GM12891 (cell line): Measurements from ENCODE around the gene FOXG1.

Experiments used
- PAX5 ChIP-seq: IDR thresholded peaks from 2 replicates; pipeline ENCODE4 v1.6.1; 2011; ENCODE audit warnings: low read length, moderate library complexity, mild to moderate bottlenecking; ENCODE audit not compliant: insufficient read depth, severe bottlenecking
- POLR2A ChIP-seq: IDR thresholded peaks from 2 replicates; pipeline ENCODE4 v1.6.1; 2011; ENCODE audit warnings: low read depth, low read length, control low read depth
- POLR2AphosphoS5 ChIP-seq: IDR thresholded peaks from 2 replicates; pipeline ENCODE4 v1.6.1; 2011; ENCODE audit warnings: low read depth, low read length, control low read depth
- POU2F2 ChIP-seq: IDR thresholded peaks from 2 replicates; pipeline ENCODE4 v1.6.1; 2011; ENCODE audit warnings: low read depth, mild to moderate bottlenecking, control low read depth, low read length, moderate library complexity
- SPI1 ChIP-seq: IDR thresholded peaks from 2 replicates; pipeline ENCODE4 v1.6.1; 2011; ENCODE audit warnings: low read depth, low read length, control low read depth
- TAF1 ChIP-seq: IDR thresholded peaks from 2 replicates; pipeline ENCODE4 v1.6.1; 2011; ENCODE audit warnings: low read depth, low read length, control low read depth

DNA sequence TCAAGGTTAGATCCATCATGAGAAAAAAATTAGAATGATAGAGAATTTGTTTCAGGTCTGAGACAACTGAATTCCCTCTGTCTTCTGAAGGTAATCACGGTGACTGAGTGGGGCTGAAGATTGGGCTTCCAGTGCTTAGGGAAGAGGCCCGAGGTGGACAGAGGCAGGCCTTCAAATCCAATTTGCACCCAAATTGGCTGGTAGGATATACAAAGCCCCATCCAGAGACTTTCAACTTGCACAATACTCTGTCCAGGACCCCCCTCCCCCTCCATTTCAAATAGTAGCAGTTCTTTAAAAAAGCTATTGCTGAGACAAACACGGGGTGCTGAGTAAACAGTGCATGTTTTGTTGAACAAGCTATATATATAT lies 3.6 kb upstream of the FOXG1 start:
- TF ChIP-seq POLR2A (no peak), POLR2AphosphoS5 (no peak), TAF1 (no peak), POU2F2 (no peak), SPI1 (no peak), PAX5 (no peak)
